ENCODE data around the gene IFT57.
A peak's percentile ranks its signal among the peaks of the same experiment; 100 is the strongest.
"Not testable (repeated sequence)": the region's sequence is repeated elsewhere in the genome, so short reads cannot be mapped to it uniquely, and the experiment has no call there.

The IFT57 gene, protein sequence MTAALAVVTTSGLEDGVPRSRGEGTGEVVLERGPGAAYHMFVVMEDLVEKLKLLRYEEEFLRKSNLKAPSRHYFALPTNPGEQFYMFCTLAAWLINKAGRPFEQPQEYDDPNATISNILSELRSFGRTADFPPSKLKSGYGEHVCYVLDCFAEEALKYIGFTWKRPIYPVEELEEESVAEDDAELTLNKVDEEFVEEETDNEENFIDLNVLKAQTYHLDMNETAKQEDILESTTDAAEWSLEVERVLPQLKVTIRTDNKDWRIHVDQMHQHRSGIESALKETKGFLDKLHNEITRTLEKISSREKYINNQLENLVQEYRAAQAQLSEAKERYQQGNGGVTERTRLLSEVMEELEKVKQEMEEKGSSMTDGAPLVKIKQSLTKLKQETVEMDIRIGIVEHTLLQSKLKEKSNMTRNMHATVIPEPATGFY

DNA sequence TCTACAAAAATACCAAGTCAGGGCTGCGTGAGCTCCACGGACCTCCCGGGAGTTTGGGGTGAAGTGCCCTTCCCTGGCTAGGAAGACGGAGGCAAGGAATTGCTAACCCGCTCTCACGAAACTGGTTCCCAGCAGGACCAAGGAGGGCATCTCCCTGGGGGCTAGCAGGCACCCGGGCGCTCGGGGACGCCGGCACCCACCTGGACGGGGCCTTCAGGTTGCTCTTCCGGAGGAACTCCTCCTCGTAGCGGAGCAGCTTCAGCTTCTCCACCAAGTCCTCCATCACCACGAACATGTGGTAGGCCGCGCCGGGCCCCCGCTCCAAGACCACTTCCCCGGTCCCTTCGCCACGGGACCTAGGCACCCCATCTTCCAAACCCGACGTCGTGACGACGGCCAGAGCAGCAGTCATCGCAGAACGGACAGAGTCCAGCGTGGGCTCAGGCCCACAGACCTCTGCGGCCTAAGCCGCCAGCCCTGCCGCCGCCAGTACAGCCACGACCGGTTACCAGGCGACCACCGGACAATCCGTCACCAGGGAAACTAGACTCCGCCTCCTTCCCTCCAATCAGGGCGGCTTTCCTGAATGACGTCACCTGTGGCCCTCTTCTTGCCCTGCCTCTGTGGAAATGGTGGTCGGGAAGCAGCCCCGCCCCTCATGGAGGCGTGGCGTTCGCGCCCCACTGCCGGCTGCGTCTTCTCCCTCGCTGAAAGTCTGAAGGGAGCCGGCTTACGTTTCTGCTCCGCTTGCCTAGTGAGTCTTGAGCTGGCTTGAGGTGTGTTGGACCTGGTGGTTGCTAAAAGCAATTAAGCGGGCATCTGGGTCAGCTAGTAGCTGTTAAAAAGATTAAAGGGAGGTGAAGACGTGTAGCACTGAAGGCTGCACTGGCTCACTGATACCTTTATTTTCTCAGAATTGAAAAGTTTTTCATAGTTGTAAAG is at the start of gene IFT57:
Gene IFT57, minus strand, starts transcription at position 514 of the 942 bp plus-strand sequence. Its CDS starts 102 bp downstream, at position 412.
- peak; percentile 79 to 93 (median 88) for DNase-seq (ENCODE audit: low read depth in 4 of 4, low spot score in 1 of 4)

DNA sequence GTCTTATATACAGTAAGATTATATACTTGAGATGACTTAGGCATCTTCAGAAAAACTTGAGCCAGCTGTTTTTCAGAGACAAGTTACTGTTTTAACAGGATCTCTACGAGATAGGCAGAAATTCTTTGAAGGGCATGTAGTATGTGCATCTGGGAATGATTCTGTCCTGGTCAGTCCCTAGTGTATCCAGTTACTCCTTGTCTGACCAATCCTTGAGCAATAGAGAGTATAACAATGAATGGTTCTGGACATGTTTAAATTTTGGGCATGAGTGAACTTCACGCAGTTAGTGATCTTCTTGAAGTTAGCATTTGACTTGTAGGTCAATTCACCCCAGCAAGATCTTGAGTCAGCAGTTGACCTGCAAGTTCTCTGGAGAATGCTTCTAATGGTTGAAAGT is 49.4 kb upstream of the IFT57 start:
- DNase-seq (ENCODE audit: low read depth in 4 of 4, low spot score in 1 of 4), result no peak

DNA sequence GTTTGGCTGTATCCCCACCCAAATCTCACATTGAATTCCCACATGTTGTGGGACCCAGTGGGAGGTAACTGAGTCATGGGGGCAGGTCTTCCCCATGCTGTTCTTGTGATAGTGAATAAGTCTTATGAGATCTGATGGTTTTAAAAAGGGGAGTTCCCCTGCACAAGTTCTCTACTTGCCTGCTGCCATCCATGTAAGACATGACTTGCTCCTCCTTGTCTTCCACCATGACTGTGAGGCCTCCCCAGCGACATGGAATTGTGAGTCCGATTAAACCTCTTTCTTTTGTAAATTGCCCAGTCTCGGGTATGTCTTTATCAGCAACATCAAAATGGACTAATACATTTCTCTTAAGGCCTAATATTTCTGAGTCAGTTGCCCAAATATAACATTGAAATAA is 46.0 kb upstream of the IFT57 start:
- not testable (repeated sequence) for DNase-seq (ENCODE audit: low read depth in 4 of 4, low spot score in 1 of 4)

DNA sequence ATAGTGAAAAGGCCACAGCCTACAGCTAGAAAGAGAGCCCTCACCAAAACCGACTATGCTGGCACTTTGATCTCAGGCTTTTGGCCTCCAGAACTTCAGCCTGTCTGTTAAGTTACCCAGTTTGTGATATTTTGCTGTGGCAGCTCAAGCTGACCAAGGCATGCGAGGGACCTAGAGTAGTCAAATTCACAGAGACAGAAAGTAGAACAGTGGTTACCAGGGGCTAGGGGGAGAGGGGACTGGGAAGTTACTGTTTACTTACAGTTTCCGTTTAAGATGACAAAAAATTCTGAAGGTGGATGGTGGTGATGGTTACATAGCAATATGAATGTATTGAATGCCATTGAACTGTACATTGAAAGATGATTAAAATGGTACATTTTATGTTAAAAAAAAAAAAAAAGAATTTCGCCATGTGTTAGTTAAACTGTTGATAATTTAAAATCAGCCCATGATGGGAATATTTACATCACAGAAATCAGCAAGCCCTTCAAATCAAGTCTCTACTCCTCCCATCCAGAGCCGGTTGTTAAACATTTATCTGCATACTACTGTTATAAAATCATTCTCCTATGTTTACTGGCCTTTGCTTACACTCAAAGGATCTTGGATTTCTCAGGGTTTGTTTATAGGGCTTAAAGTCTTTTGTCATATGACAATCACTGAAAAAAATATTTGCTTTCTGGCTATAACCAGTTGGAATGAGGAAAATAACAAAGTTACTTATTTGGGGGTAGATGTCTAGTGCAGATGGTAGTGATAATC is 42.5 kb upstream of the IFT57 start:
- DNase-seq (ENCODE audit: low read depth in 4 of 4, low spot score in 1 of 4), result not testable (repeated sequence)

DNA sequence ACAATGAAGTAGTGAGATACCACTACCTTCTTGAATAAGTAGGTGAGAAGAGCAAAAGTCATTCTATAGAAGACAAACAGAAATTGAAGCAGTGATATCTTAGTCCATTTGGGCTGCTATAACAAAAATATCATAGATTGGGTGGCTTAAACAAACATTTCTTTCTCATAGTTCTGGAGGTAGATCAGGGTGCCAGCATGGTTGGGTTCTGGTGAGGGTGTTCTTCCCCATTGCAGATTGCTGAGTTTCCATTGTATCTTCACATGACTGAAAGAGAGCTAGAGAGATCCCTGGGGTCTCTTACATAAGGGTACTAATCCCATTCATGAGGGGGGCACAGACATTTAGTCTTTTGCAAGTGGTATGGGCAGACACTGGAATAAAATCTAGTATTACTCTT is 32.9 kb upstream of the IFT57 start:
- no peak for DNase-seq (ENCODE audit: low read depth in 4 of 4, low spot score in 1 of 4)

DNA sequence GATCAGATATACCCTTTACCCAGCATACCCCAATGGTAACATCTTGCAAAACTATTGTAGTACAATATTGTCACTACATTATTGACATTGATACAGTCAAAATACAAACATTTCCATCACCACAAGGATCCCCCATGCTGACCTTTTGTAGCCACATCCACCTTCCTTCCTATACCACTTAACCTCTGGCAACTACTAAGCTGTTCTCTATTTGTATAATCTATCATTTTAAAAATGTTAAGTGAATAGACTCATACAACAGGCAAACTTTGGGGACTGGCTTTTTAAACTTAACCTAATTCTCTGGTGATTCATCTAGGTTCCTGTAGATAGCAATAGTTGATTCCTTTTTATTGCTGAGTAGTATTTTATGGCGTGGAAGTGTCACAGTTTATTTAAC is 29.6 kb upstream of the IFT57 start:
- no peak for DNase-seq (ENCODE audit: low read depth in 4 of 4, low spot score in 1 of 4)

DNA sequence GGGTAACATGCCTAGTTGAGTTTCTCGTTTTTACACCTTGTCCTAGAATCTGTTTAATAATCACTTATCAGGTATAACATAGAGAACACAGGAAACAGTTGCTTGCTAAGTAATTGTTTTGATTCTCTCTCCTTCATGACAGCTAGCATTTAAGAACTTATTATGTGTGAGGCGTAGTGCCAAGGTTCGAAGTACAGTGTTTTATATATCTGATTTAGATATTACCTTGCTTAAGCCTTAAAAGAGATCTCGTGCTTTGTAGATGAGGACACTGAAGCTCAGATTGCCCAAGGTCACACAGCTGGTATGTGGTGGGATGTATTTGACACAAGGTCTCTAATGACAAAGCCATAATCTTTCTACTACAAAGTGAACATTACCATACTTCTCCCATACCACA is 29.0 kb upstream of the IFT57 start:
- no peak for DNase-seq (ENCODE audit: low read depth in 4 of 4, low spot score in 1 of 4)

DNA sequence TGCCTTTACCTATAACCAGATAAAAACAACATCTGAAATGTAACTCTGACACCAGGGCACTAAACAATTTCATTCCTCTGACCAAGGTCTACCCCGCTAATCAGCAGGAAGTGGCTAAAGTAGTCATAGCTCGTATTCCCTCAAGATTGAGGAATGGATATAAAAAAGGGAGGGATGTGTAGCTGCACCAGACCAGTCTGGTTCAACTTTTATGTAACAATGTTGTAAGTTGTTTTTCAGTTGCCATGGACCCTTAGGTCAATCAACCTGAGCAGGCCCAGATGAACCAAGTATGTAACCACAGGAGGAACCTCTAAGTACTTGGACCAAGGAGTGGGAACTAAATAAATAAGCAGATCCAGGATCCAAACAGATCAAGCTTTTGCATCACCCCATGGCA is 28.4 kb upstream of the IFT57 start:
- no peak for DNase-seq (ENCODE audit: low read depth in 4 of 4, low spot score in 1 of 4)

DNA sequence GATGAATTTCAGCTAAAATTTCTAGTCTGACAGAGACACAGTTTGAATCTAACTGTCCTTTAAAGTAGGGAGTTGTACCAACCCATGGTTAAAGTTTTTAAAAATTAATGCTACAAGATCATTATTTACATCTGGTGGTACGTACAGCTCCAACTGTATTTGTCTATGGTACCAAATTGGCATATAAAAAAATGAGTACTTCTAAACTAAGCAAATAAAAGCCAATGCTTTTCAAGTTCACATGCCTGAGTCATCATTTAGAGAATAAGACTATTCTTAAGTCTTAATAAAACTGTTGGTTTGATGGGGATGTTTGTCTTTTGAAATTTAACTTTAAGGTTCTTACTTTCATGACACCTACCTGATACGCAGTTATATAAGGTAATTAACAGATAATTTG is 21.0 kb upstream of the IFT57 start:
- no peak for DNase-seq (ENCODE audit: low read depth in 4 of 4, low spot score in 1 of 4)

DNA sequence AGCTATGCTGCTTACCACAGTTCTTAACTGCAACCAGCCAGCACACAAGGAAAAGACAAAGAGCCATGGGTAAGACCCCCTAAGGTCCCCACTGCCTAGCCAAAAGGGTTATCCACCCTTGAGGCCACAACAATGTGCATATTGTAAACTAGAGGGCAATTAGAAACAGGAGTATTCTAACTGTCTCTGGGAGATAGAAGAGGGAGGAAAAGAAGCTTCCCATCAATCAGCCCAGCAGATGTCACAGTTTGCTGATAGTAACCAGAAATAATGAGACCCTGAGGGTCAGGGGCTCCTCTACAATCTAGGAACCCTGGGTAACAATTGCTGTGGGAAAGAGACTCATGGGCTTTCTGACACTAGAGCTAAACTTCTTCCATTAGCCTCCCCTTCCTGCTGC is 20.6 kb upstream of the IFT57 start:
- DNase-seq (ENCODE audit: low read depth in 4 of 4, low spot score in 1 of 4), result no peak

DNA sequence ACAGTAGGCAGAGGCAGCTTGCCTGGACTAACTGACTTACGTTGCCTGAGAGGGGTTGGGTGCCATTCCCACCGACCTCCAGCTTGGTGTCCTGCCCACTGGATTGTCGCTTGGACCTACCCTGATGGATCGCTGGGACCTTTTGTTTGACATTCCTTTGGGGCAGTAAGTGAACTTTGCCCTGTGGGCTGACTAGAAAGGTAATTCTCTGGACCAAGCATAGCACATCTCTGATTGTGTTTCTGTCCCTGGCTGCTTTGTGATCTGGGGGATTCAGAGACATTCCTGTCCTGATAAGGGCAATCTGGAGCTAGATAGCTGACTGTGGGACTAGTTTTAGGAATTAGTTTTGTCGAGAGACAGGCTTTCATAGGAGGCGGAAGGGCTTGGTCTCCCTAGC is 19.5 kb upstream of the IFT57 start:
- DNase-seq (ENCODE audit: low read depth in 4 of 4, low spot score in 1 of 4), result no peak

DNA sequence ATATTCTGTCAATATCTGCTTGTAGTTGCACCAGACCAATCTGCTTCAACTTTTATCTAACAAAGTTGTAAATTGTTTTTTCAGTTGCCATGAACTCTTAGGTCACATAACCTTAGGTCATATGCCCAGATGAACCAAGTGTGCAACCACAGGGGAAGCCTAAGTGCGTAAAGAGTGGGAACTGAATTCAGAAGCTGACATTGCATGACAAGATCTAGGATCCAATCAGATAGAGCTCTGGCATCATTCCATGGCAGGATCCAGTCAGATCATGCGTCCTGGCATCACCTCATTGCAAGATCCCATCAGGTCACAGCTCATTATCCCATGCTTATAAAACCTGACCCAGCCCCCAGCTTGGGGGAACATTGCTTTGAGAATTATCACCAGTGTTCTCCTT is 18.9 kb upstream of the IFT57 start:
- no peak for DNase-seq (ENCODE audit: low read depth in 4 of 4, low spot score in 1 of 4)

DNA sequence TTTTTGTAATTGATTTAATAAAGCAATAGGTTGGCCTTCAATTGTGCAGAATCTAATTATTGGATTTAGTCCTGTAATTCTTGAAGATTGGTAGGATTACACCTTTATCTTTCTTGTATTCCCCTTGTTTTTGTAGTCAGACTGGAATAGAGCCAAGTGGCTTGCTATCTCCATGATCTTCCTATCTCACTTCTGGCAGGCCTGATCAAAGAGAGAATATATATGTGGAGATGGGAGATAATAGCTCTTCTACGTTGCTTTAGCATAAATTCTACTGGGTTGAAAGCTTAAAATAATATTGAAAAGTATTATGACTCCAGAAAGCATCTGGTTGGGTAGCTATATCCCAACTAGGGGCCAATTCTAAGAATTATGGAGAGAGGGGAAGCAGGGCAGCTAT is 16.9 kb upstream of the IFT57 start:
- no peak for DNase-seq (ENCODE audit: low read depth in 4 of 4, low spot score in 1 of 4)

DNA sequence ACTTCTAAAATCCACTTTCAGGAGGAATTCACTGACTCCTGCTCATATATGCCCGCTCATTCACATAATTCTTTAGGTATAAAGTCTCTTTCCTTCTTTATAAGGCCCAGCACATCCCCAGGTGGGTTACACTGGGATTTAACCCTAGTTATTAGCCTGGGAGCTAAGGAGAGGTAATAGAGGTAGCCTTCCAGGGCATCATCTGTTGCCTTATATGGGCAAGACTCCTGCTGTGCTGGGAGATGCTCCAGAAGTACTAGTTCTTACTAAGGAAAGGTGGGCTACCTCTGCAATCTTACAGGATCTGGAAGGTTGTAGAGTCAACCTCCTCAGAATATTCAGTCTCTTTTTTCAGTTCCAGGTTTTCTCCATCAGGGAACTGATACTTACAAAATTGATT is 13.1 kb upstream of the IFT57 start:
- no peak for DNase-seq (ENCODE audit: low read depth in 4 of 4, low spot score in 1 of 4)

DNA sequence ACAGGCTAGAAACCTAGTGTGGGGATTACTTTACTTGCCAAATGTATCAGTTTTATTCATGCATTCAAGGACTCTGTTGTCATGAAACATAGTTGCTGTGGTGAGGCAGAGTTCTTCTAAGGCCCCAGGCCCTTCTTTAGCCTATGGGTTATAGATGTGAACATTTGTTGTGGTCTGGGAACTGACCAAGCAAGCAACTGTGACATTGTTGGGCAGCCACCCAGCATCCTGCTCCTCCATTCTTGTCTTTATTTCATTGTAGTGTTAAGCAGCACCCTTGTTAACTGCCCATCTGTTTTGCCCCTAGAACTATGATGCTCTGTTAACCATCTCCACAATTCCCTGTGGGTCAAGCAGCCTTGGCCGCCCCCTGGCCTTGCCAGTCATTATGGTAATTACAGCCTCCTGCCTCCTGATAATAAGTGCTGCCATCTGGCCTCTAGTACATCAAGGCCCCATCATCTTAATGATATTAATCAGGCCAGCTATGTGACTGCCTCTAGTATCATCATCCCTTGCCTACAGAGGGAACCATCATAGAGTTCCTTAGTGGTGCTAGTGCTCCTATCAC is 12.2 kb upstream of the IFT57 start:
- DNase-seq (ENCODE audit: low read depth in 4 of 4, low spot score in 1 of 4), result no peak

DNA sequence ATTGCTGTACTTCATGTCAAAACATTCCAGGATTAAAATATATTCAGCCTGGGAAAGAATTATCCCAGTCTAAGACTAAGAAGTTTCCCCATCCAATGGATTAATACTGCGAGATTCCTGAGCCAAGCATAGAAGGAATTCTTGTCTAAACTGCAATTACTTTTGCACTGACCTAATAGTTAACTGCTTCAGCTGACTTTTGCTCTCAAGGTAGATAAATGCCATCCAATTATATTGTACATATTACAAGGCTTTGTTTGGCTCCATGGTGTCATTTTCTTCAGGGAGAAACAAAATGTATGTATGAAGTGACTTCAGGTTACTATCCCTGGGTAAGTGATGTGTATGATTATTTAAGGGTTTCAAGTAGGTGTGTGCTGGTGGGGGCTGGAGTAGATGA is 6.1 kb upstream of the IFT57 start:
- DNase-seq (ENCODE audit: low read depth in 4 of 4, low spot score in 1 of 4), result no peak

DNA sequence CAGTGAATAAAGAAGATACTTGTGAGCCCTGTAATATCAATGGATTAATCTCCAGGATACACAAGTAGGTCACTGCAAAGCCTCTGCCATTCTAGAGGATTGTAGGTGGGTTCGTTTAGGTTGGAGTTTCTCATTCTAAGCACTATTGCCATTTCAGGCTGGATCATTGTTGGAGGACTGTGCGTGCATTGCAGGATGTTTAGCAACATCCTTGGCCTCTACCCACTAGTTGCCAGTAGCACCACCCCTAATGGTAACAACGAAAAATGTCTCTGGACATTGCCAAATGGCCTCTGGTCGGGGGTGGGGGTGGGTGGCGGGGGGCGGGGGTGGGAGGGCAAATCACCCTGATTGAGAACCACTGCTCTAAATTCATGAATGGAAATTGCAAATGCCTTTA is 4.9 kb upstream of the IFT57 start:
- no peak for DNase-seq (ENCODE audit: low read depth in 4 of 4, low spot score in 1 of 4)

DNA sequence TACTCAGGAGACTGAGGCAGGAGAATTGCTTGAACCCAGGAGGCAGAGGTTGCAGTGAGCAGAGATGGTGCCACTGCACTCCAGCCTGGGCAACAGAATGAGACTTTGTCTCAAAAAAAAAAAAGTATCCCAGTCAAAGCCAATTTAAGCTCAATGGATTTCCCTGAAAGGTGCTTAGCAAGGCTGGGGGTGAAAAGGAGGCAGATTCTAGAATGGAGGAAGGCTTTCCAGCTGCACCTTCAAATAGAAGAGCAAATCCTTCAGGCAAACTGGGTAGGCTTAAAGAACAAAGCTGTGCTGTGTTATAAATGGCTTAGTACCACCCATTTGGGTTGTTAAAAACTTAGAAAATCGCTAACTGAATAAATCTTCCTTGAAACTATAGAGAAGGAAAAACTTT is 3.0 kb upstream of the IFT57 start:
- DNase-seq (ENCODE audit: low read depth in 4 of 4, low spot score in 1 of 4), result no peak

DNA sequence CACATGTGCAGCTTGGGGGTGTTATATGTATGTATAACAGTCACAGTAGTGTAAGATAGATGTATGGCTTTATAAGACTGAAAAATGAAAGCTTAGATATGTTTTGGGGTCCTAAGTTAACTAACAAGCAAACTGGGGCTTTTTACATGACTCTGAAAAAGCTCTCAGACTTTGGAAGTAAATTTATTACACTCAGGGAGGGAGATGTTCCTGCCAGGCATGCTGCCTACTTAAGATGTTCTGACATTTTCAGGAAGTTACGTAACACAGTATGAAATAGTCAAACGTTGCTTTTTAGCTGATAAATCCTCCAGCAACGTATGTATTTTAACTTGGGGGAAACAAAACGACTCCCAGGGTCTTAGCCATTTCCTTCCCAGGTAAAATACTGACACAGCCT is 1.7 kb upstream of the IFT57 start:
- DNase-seq (ENCODE audit: low read depth in 4 of 4, low spot score in 1 of 4), result no peak

DNA sequence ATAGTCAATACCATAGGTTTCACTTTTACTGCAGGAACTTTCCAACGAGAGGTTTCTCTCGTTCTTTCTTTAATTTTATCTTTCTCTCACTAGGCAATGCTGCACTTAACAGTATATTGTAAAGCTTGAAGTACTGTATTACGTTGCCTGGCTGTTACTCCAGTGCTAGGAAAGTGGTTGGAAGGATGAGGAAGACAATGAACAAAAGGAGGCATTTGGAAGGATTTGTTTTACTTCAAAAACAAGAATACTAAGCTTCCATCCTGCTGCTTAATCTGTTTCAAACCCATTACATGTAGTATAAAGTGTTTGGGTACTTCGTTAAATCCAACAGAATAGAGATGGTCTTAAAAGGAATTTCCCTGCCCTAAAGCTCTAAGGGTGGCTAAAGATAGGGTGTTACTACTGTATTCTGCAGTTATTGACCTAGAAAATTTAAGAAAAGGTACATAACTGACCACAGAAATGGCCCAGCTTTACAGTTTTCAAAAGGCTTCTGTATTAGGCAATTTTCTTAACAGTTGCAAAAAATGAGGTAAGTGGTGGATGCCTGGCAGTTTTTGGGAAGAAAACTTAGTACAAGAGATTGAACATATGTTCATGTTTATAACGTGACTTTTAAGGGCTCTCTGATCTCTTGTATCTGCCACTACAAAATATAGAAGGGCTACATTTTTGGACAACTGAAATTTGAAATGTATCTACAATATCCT is 785 bp upstream of the IFT57 start:
- DNase-seq (ENCODE audit: low read depth in 4 of 4, low spot score in 1 of 4), result no peak

Data from stimulated activated CD4-positive, alpha-beta T cell treated with anti-CD3 and anti-CD28 coated beads, Interleukin-1b, Interleukin-23, amount 100 ng/mL, for 24 hours (primary cell).